ENCODE results near the gene HOXC10. TPM values are rescaled to one million over a fixed set of nuclear protein-coding genes. Genes with fewer than 3 reads are reported as not detected.

HOXC10 gene
- total RNA-seq, 6 experiments from 2014 or later, result 0.33 to 1.4 (median 1.3) TPM; not detected in 1

DNA sequence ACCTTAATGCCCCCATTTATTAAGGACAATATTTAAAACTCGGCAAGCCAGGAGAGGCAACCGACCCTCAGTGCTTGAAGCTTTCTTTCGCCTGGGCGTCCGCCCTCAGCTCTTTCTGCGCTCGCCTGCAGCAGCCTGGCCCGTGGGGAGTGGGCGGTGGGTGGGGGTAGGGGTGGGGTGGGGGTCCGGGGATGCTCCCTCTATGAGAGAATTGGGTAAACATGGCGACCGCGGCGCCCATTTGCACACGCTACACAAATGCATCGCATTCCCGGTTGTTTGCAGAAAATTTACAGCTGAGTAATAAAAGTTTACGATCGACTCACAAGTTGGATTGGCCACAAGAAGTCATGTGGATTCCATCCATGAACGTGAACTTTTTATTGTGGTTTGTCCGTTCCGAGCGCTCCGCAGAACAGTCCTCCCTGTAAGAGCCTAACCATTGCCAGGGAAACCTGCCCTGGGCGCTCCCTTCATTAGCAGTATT, 31.6 kb downstream of the HOXC10 start:
- Mint-ChIP-seq H3K36me3 (ENCODE audit: low read depth) (no peaks in the 10 kb centered on the region), H3K27me3 (ENCODE audit: insufficient read depth) (peaks cover 53% of the 10 kb centered on the region), H3K4me1 (ENCODE audit: low read depth) (peaks cover 23% of the 10 kb centered on the region), H3K9me3 (no peaks in the 10 kb centered on the region), H3K4me3 (peak overlapping the region; percentile 89), H3K27ac (no peak overlapping the region; the same call in 1 of the 2 replicates)
- peak; percentile 68 for DNase-seq
- TF ChIP-seq, protein P1, sequence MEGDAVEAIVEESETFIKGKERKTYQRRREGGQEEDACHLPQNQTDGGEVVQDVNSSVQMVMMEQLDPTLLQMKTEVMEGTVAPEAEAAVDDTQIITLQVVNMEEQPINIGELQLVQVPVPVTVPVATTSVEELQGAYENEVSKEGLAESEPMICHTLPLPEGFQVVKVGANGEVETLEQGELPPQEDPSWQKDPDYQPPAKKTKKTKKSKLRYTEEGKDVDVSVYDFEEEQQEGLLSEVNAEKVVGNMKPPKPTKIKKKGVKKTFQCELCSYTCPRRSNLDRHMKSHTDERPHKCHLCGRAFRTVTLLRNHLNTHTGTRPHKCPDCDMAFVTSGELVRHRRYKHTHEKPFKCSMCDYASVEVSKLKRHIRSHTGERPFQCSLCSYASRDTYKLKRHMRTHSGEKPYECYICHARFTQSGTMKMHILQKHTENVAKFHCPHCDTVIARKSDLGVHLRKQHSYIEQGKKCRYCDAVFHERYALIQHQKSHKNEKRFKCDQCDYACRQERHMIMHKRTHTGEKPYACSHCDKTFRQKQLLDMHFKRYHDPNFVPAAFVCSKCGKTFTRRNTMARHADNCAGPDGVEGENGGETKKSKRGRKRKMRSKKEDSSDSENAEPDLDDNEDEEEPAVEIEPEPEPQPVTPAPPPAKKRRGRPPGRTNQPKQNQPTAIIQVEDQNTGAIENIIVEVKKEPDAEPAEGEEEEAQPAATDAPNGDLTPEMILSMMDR (IDR thresholded peaks at IDR 0.05), result no peak

DNA sequence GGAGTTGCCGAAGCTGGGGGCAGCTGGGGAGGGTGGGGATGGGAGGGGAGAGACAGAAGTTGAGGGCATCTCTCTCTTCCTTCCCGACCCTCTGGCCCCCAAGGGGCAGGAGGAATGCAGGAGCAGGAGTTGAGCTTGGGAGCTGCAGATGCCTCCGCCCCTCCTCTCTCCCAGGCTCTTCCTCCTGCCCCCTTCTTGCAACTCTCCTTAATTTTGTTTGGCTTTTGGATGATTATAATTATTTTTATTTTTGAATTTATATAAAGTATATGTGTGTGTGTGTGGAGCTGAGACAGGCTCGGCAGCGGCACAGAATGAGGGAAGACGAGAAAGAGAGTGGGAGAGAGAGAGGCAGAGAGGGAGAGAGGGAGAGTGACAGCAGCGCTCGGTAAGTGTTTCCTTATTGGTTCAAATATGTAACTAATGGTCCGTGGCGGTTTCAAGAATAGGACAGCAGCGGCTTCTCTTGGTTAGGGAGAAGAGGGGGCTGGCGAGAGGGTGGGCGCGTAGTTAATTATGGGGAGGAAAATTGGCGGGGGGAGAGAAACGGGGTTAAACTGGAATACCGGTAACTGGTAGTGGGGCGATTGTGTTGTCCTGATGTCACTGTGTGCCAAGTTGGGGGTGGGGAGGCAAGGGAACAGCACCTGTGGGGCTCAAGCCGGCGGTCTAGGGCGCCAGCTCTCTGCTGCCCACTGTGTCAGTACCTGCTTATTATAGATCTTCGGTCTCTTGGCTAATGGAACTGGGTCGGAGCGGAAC, 32.3 kb downstream of the HOXC10 start:
- Mint-ChIP-seq H3K27me3 (ENCODE audit: insufficient read depth) (peaks cover 56% of the 10 kb centered on the region), H3K36me3 (ENCODE audit: low read depth) (no peaks in the 10 kb centered on the region), H3K27ac (peak overlapping the region; percentile 64), H3K4me3 (peak overlapping the region; percentile 89), H3K9me3 (no peaks in the 10 kb centered on the region), H3K4me1 (ENCODE audit: low read depth) (peaks cover 20% of the 10 kb centered on the region)
- TF ChIP-seq, protein P1 (IDR thresholded peaks at IDR 0.05), result no peak
- DNase-seq, result no peak

DNA sequence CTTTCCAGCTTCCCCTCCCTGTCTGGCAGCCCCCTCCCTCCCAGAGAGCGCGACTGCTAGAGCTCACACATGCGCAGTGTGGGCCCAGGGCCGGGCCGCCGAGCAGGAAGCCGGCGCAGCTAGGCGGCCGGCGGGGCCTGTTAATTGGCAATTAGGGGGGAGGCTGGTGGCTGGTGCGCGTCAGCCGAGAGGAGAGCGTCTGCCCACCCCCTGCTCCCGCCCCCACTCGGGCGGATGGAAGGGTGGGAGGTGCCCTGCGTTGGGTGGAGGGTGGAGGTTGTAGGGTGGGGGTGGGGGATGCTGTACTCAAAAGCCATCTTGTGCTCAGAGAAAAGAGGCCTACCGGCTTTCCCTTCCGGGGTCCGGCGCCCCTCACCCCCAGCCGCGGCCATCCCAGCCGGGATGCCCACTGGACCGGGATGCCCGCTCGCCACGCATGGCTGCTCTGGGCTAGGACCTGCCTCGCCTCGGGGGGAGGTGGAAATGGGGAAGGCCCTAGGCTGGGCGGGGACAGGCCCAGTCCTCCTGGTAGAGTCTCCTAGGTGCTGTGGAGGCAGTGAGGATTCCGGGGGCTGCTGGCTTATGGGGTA, 33.0 kb downstream of the HOXC10 start:
- Mint-ChIP-seq H3K9me3 (no peaks in the 10 kb centered on the region), H3K27me3 (ENCODE audit: insufficient read depth) (peaks cover 57% of the 10 kb centered on the region), H3K4me3 (peak overlapping the region; percentile 89)

DNA sequence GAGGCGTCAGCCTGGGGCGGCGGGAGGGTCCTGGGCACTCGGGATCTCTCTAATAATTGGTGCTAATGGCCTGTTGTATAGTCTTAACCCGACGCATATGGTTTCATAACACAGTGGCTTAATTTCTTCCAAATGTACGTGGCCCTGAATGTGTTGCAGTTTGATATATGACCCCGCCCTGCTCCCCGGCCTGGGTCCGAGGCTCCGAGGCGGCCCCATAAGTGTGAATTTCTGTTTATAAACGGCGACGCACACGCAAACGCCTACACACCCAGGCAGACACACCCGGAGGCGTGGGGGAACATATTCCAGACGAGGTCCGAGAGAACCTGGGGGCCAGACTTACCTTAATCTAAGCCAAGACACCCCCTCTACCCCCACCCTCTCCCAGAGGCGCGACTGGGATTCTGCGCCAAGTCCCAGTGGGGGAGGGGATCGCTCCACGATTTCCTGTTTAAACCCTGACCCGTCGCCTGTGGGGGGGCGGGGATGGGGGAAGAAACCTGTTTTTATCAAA, 33.6 kb downstream of the HOXC10 start:
- peaks cover 57% of the 10 kb centered on the region for H3K27me3 Mint-ChIP-seq (ENCODE audit: insufficient read depth)

More for the DNA sequence above, 33.0 kb downstream of the HOXC10 start:
- peaks cover 20% of the 10 kb centered on the region for H3K4me1 Mint-ChIP-seq (ENCODE audit: low read depth)
- H3K36me3 Mint-ChIP-seq (ENCODE audit: low read depth), result no peaks in the 10 kb centered on the region
- TF ChIP-seq, protein P1 (IDR thresholded peaks at IDR 0.05), result no peak
- peak; percentile 28 for DNase-seq
- H3K27ac Mint-ChIP-seq, result peak overlapping the region; percentile 64

DNA sequence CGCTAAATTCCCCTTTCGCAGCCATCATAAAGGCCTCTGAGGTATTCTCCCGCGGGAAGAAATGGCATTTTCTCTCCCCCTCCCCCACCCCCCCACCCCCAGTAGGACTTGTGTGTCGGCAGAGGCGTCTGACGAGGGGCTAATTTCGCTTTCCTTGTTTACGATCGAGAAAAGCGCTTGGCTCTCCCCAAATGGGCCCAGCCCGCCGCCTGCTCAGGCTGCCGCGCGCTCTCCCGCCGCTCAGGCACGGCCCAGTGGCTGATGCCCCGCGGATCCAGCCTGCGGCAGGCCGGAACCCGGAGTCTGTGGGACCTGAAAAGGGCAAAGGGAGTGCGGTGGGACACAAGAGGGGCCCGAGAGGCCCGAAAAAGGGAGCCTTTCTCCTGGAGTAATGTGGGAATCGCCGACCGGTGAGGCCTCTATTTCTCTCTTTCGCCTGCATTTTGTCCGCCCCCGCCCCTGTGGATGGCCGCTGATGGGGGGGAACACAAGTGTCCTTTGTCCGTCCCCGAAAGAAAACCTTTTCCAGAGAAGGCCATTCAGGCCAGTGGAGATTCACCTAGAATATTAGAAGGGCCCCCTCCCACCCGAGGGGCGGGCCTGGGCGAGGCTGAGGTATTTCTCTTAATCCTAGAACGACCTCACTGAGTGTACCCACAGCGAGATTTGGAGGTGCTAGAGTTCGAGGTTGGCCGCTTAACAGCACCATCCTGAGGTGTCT, 34.3 kb downstream of the HOXC10 start:
- no peaks in the 10 kb centered on the region for H3K36me3 Mint-ChIP-seq (ENCODE audit: low read depth)
- no peak overlapping the region for H3K27ac Mint-ChIP-seq
- DNase-seq, result no peak
- peaks cover 14% of the 10 kb centered on the region for H3K4me1 Mint-ChIP-seq (ENCODE audit: low read depth)
- peaks cover 58% of the 10 kb centered on the region for H3K27me3 Mint-ChIP-seq (ENCODE audit: insufficient read depth)
- H3K9me3 Mint-ChIP-seq, result no peaks in the 10 kb centered on the region
- TF ChIP-seq, protein P1 (IDR thresholded peaks at IDR 0.05), result no peak
- H3K4me3 Mint-ChIP-seq, result no peak overlapping the region

More for the DNA sequence above, 33.6 kb downstream of the HOXC10 start:
- TF ChIP-seq, protein P1 (IDR thresholded peaks at IDR 0.05), result no peak
- peaks cover 20% of the 10 kb centered on the region for H3K4me1 Mint-ChIP-seq (ENCODE audit: low read depth)
- H3K4me3 Mint-ChIP-seq, result peak overlapping the region; percentile 89; the same call in 1 of the 2 replicates
- DNase-seq, result no peak
- H3K27ac Mint-ChIP-seq, result no peak overlapping the region; the same call in 1 of the 2 replicates
- no peaks in the 10 kb centered on the region for H3K9me3 Mint-ChIP-seq
- no peaks in the 10 kb centered on the region for H3K36me3 Mint-ChIP-seq (ENCODE audit: low read depth)

Data from HFFc6 (cell line).